GM20000 (cell line): ENCODE results near the gene SLC25A42.

Experiments used
- DNase-seq: peaks from one replicate; pipeline ENCODE4 v3.0.0; 2012; ENCODE audit warnings: low spot score
- TF ChIP-seq, protein P1 (sequence below): IDR thresholded peaks from 2 replicates; pipeline ENCODE4 v1.5.1; 2012; ENCODE audit warnings: mild to moderate bottlenecking, control low read depth; ENCODE audit errors: extremely low read depth, missing control alignments

The SLC25A42 gene

DNA sequence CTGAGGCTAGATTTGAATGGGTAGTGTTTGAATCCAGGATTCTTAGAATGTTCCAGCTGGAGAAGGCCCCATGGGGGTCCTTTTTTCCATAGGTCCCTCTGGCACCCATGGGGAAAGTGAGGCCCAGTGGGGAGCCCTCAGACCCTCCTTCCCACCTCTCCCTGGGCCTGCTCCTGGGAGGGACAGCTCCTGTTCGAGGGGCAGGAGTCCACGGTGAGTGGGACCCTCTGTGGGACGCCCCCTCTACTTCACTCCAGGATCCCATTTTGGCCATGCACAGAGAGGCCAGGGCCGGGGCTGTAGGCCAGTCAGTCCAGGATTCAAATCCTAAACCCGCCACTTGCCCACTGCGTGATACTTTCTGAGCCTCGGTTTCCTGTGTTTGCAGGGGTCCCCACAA is 98.7 kb downstream of the SLC25A42 start:
- TF ChIP-seq, protein P1, sequence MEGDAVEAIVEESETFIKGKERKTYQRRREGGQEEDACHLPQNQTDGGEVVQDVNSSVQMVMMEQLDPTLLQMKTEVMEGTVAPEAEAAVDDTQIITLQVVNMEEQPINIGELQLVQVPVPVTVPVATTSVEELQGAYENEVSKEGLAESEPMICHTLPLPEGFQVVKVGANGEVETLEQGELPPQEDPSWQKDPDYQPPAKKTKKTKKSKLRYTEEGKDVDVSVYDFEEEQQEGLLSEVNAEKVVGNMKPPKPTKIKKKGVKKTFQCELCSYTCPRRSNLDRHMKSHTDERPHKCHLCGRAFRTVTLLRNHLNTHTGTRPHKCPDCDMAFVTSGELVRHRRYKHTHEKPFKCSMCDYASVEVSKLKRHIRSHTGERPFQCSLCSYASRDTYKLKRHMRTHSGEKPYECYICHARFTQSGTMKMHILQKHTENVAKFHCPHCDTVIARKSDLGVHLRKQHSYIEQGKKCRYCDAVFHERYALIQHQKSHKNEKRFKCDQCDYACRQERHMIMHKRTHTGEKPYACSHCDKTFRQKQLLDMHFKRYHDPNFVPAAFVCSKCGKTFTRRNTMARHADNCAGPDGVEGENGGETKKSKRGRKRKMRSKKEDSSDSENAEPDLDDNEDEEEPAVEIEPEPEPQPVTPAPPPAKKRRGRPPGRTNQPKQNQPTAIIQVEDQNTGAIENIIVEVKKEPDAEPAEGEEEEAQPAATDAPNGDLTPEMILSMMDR = no peak
- no peak for DNase-seq
